OCI-LY3 (cell line): Measurements from ENCODE around the gene CCL4.
A peak's percentile ranks its signal among the peaks of the same experiment; 100 is the strongest.

ENCODE experiments used
- H2AFZ ChIP-seq: fragments of 200-600, 300-600 bp; shearing (Covaris generic); 2 replicates; pipeline ENCODE4 v1.6.0; 2014; ENCODE audit warnings: antibody characterized with exemption, low read depth, low read length
- H3K27ac ChIP-seq: fragments of 200-600, 300-600 bp; sonication (generic); 2 replicates; pipeline ENCODE4 v1.5.1; 2014; ENCODE audit warnings: mild to moderate bottlenecking, low read length, moderate library complexity, mixed read lengths
- H3K27me3 ChIP-seq: fragments of 200-600, 300-600 bp; sonication (generic); 2 replicates; pipeline ENCODE4 v1.6.1; 2014; ENCODE audit warnings: low read depth, low read length, mixed read lengths
- H3K36me3 ChIP-seq: fragments of 200-600, 300-600 bp; sonication (generic); replicated peaks from 2 replicates; pipeline ENCODE3; 2014; ENCODE audit warnings: low read depth, low read length, mixed read lengths
- H3K4me1 ChIP-seq: fragments of 300-600, 200-600 bp; sonication (generic); 2 replicates; pipeline ENCODE4 v1.6.1; 2014; ENCODE audit warnings: low read length, mixed read lengths
- H3K4me2 ChIP-seq: fragments of 200-600, 300-600 bp; sonication (generic); 2 replicates; pipeline ENCODE4 v1.6.1; 2014; ENCODE audit warnings: low read length, mixed read lengths
- H3K4me3 ChIP-seq: fragments of 300-600, 200-600 bp; sonication (generic); 2 replicates; pipeline ENCODE4 v1.5.1; 2014; ENCODE audit warnings: antibody characterized with exemption, mild to moderate bottlenecking, low read length, moderate library complexity
- H3K79me2 ChIP-seq: fragments of 300-600, 200-600 bp; shearing (Covaris generic); 2 replicates; pipeline ENCODE4 v1.6.1; 2014; ENCODE audit warnings: mild to moderate bottlenecking, low read length, mixed read lengths
- H3K9ac ChIP-seq: fragments of 300-600, 200-600 bp; shearing (Covaris generic); 2 replicates; pipeline ENCODE4 v1.6.0; 2014; ENCODE audit warnings: mild to moderate bottlenecking, low read length, moderate library complexity
- H3K9me3 ChIP-seq: fragments of 200-600, 300-600 bp; shearing (Covaris generic); 2 replicates; pipeline ENCODE4 v1.6.1; 2014; ENCODE audit warnings: low read length, mixed read lengths; ENCODE audit not compliant: insufficient read depth
- H4K20me1 ChIP-seq: fragments of 200-600, 300-600 bp; sonication (generic); 2 replicates; pipeline ENCODE4 v1.6.1; 2016; ENCODE audit warnings: low read length, mixed read lengths; ENCODE audit not compliant: insufficient read depth
- CTCF ChIP-seq: fragments of 200-600, 300-600 bp; sonication (generic); IDR thresholded peaks from 2 replicates; pipeline ENCODE4 v1.5.1; 2014; ENCODE audit warnings: antibody characterized with exemption, low read length, low read depth
- EZH2phosphoT487 ChIP-seq: fragments of 200-600 bp; shearing (Covaris generic); IDR thresholded peaks from 2 replicates; pipeline ENCODE4 v1.6.1; 2018; ENCODE audit warnings: antibody characterized with exemption, mixed run types, low read depth

The CCL4 gene

GRCh38 chr17:36123431-36123830 is 19.8 kb downstream of the CCL4 start:
- Histone ChIP-seq H3K36me3 (peaks cover 14% of the 10 kb centered on the region), H3K9ac (no peak overlapping the region), H3K27ac (no peak overlapping the region), H2AFZ (no peak overlapping the region), H3K27me3 (peaks cover 8% of the 10 kb centered on the region), H3K4me2 (no peak overlapping the region), H3K4me1 (peaks cover 27% of the 10 kb centered on the region), H3K9me3 (peaks cover 18% of the 10 kb centered on the region), H3K4me3 (no peak overlapping the region), H3K79me2 (no peaks in the 10 kb centered on the region), H4K20me1 (no peaks in the 10 kb centered on the region)
- TF ChIP-seq CTCF (no peak), EZH2phosphoT487 (no peak)

- no peaks in the 10 kb centered on the region for H4K20me1 ChIP-seq
- H3K79me2 ChIP-seq = no peaks in the 10 kb centered on the region
- H3K4me3 ChIP-seq = no peak overlapping the region
- H3K9ac ChIP-seq = no peak overlapping the region
- peaks cover 27% of the 10 kb centered on the region for H3K4me1 ChIP-seq
- H3K27ac ChIP-seq = no peak overlapping the region
- H3K27me3 ChIP-seq = peaks cover 16% of the 10 kb centered on the region
- no peak overlapping the region for H2AFZ ChIP-seq
- peaks cover 18% of the 10 kb centered on the region for H3K9me3 ChIP-seq
- peaks cover 14% of the 10 kb centered on the region for H3K36me3 ChIP-seq
- no peak for TF ChIP-seq CTCF
- no peak for TF ChIP-seq EZH2phosphoT487
- H3K4me2 ChIP-seq = no peak overlapping the region
Observed at GRCh38 chr17:36124879-36125824, 21.5 kb downstream of the CCL4 start.

GRCh38 chr17:36127199-36127893 is 23.7 kb downstream of the CCL4 start:
- Histone ChIP-seq H3K79me2 (no peaks in the 10 kb centered on the region), H3K9ac (peak overlapping the region; percentile 18; the same call in 1 of the 2 replicates), H3K9me3 (peaks cover 18% of the 10 kb centered on the region), H3K4me1 (peaks cover 37% of the 10 kb centered on the region), H2AFZ (no peak overlapping the region), H3K4me3 (peak overlapping the region; percentile 46), H3K27ac (peak overlapping the region; percentile 46; the same call in 1 of the 2 replicates), H4K20me1 (no peaks in the 10 kb centered on the region), H3K36me3 (peaks cover 14% of the 10 kb centered on the region), H3K27me3 (peaks cover 14% of the 10 kb centered on the region), H3K4me2 (peak overlapping the region; percentile 72)
- no peak for TF ChIP-seq CTCF
- TF ChIP-seq EZH2phosphoT487 = no peak

GRCh38 chr17:36127911-36128310 is 24.3 kb downstream of the CCL4 start:
- H3K27ac ChIP-seq = peak overlapping the region; percentile 46; the same call in 1 of the 2 replicates
- H3K4me3 ChIP-seq = peak overlapping the region; percentile 46; the same call in 1 of the 2 replicates
- peaks cover 14% of the 10 kb centered on the region for H3K27me3 ChIP-seq
- H3K9ac ChIP-seq = peak overlapping the region; percentile 18; the same call in 1 of the 2 replicates
- H2AFZ ChIP-seq = no peak overlapping the region
- peaks cover 14% of the 10 kb centered on the region for H3K36me3 ChIP-seq
- H3K4me2 ChIP-seq = peak overlapping the region; percentile 72
- peaks cover 18% of the 10 kb centered on the region for H3K9me3 ChIP-seq
- no peak for TF ChIP-seq CTCF
- TF ChIP-seq EZH2phosphoT487 = no peak
- H4K20me1 ChIP-seq = no peaks in the 10 kb centered on the region
- H3K4me1 ChIP-seq = peaks cover 43% of the 10 kb centered on the region
- H3K79me2 ChIP-seq = no peaks in the 10 kb centered on the region
